ENCODE measurements around the gene STAT4. TPM values are rescaled to one million over a fixed set of nuclear protein-coding genes. Genes with fewer than 3 reads are reported as not detected.

Gene STAT4
- total RNA-seq, 1 donor = 0.54 TPM

- DNase-seq (ENCODE audit: low read depth) = no peak
- H3K4me3 ChIP-seq (ENCODE audit: low read depth, low read length) = no peak overlapping the region
- TF ChIP-seq, protein P1, sequence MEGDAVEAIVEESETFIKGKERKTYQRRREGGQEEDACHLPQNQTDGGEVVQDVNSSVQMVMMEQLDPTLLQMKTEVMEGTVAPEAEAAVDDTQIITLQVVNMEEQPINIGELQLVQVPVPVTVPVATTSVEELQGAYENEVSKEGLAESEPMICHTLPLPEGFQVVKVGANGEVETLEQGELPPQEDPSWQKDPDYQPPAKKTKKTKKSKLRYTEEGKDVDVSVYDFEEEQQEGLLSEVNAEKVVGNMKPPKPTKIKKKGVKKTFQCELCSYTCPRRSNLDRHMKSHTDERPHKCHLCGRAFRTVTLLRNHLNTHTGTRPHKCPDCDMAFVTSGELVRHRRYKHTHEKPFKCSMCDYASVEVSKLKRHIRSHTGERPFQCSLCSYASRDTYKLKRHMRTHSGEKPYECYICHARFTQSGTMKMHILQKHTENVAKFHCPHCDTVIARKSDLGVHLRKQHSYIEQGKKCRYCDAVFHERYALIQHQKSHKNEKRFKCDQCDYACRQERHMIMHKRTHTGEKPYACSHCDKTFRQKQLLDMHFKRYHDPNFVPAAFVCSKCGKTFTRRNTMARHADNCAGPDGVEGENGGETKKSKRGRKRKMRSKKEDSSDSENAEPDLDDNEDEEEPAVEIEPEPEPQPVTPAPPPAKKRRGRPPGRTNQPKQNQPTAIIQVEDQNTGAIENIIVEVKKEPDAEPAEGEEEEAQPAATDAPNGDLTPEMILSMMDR (IDR thresholded peaks at IDR 0.05; ENCODE audit: insufficient read depth, low read length) = no peak
Observed at GRCh38 chr2:191043438-191043837, 107.4 kb downstream of the STAT4 start.

- peak; percentile 21 for DNase-seq (ENCODE audit: low read depth)
- TF ChIP-seq, protein P1 (IDR thresholded peaks at IDR 0.05; ENCODE audit: insufficient read depth, low read length) = no peak
- H3K4me3 ChIP-seq (ENCODE audit: low read depth, low read length) = no peak overlapping the region
Observed at GRCh38 chr2:191041418-191042161, 109.2 kb downstream of the STAT4 start.

GRCh38 chr2:191039616-191040015 is 111.2 kb downstream of the STAT4 start:
- no peak overlapping the region for H3K4me3 ChIP-seq (ENCODE audit: low read depth, low read length)
- TF ChIP-seq, protein P1 (IDR thresholded peaks at IDR 0.05; ENCODE audit: insufficient read depth, low read length) = no peak
- no peak for DNase-seq (ENCODE audit: low read depth)

DNA sequence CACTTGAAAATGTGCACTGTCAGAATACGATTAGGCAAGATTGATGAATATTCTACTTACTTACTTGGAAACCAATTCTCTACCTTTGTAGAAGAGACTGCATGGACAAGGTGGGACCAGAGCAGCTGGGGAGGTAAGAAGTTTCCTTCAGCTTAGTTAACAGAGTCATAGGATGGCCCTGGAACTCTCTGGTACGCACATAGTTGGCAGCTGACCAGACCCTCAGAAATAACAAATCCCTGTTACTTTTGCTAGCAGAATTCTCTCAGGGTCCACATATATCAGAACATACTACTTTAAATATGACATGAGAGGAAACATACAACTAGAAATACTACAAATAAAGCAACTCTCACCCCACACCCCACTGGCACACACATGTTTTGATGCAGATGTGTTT is 112.1 kb downstream of the STAT4 start:
- no peak for DNase-seq (ENCODE audit: low read depth)
- H3K4me3 ChIP-seq (ENCODE audit: low read depth, low read length) = no peak overlapping the region
- TF ChIP-seq, protein P1 (IDR thresholded peaks at IDR 0.05; ENCODE audit: insufficient read depth, low read length) = no peak

GRCh38 chr2:191038241-191038725 is 112.5 kb downstream of the STAT4 start:
- H3K4me3 ChIP-seq (ENCODE audit: low read depth, low read length) = no peak overlapping the region
- peak; percentile 60 for DNase-seq (ENCODE audit: low read depth)
- TF ChIP-seq, protein P1 (IDR thresholded peaks at IDR 0.05; ENCODE audit: insufficient read depth, low read length) = no peak

GRCh38 chr2:191037351-191037750 is 113.4 kb downstream of the STAT4 start:
- TF ChIP-seq, protein P1 (IDR thresholded peaks at IDR 0.05; ENCODE audit: insufficient read depth, low read length) = no peak
- no peak overlapping the region for H3K4me3 ChIP-seq (ENCODE audit: low read depth, low read length)
- no peak for DNase-seq (ENCODE audit: low read depth)

Data from fibroblast of the aortic adventitia (primary cell).